ENCODE measurements around the gene ADAMTS9.

The ADAMTS9 gene

GRCh38 chr3:64523324-64523723 lies 164.5 kb downstream of the ADAMTS9 start:
- DNase-seq, result no peak

- no peak for DNase-seq
Measured at GRCh38 chr3:64520334-64520733, 167.5 kb downstream of the ADAMTS9 start.

- DNase-seq, result no peak
Measured at GRCh38 chr3:64518950-64519349, 168.8 kb downstream of the ADAMTS9 start.

- DNase-seq, result no peak
Measured at GRCh38 chr3:64518496-64518895, 169.3 kb downstream of the ADAMTS9 start.

- no peak for DNase-seq
Measured at GRCh38 chr3:64514889-64515288, 172.9 kb downstream of the ADAMTS9 start.

- no peak for DNase-seq
Measured at GRCh38 chr3:64509206-64509605, 178.6 kb downstream of the ADAMTS9 start.

GRCh38 chr3:64508140-64508539 lies 179.7 kb downstream of the ADAMTS9 start:
- no peak for DNase-seq

- no peak for DNase-seq
Measured at GRCh38 chr3:64506255-64506654, 181.5 kb downstream of the ADAMTS9 start.

GRCh38 chr3:64505419-64505818 lies 182.4 kb downstream of the ADAMTS9 start:
- no peak for DNase-seq

GRCh38 chr3:64502284-64502683 lies 185.5 kb downstream of the ADAMTS9 start:
- DNase-seq, result no peak

GRCh38 chr3:64501298-64501906 lies 186.4 kb downstream of the ADAMTS9 start:
- DNase-seq, result no peak

GRCh38 chr3:64496786-64497490 lies 190.9 kb downstream of the ADAMTS9 start:
- no peak for DNase-seq

- DNase-seq, result no peak
Measured at GRCh38 chr3:64495781-64496334, 191.9 kb downstream of the ADAMTS9 start.

- DNase-seq, result no peak
Measured at GRCh38 chr3:64495121-64495780, 192.5 kb downstream of the ADAMTS9 start.

- DNase-seq, result peak; percentile 29
Measured at GRCh38 chr3:64494526-64494925, 193.3 kb downstream of the ADAMTS9 start.

GRCh38 chr3:64493149-64493548 lies 194.7 kb downstream of the ADAMTS9 start:
- no peak for DNase-seq

GRCh38 chr3:64491843-64492242 lies 196.0 kb downstream of the ADAMTS9 start:
- DNase-seq, result no peak

- no peak for DNase-seq
Measured at GRCh38 chr3:64490180-64490724, 197.5 kb downstream of the ADAMTS9 start.

- DNase-seq, result peak; percentile 74
Measured at GRCh38 chr3:64489361-64490044, 198.3 kb downstream of the ADAMTS9 start.

GRCh38 chr3:64488939-64489338 lies 198.9 kb downstream of the ADAMTS9 start:
- DNase-seq, result peak; percentile 33

- DNase-seq, result peak; percentile 36
Measured at GRCh38 chr3:64484289-64484992, 203.4 kb downstream of the ADAMTS9 start.

GRCh38 chr3:64483467-64483866 lies 204.3 kb downstream of the ADAMTS9 start:
- no peak for DNase-seq
